Gastroesophageal sphincter (tissue), 4 donors: Measurements from ENCODE around the gene TBX1. TPM values are rescaled to one million over a fixed set of nuclear protein-coding genes. Genes with fewer than 3 reads are reported as not detected.

ENCODE experiments used
- ATAC-seq: fragments of 150-250 bp; one replicate; pipeline ENCODE4 v1.9.1; 2016; ENCODE audit warnings: mild to moderate bottlenecking, moderate library complexity
- H3K27ac ChIP-seq, 4 donors: fragments of 200-600 bp; sonication (generic) in 3 of 4; 1 replicate in 3 of 4; 2 replicates in 1 of 4; pipeline ENCODE4 v1.5.1; 2016 to 2019
- H3K27me3 ChIP-seq: fragments of 200-600 bp; sonication (generic); one replicate; pipeline ENCODE4 v1.5.1; 2019
- H3K36me3 ChIP-seq, 2 donors: fragments of 200-600 bp; sonication (generic); one replicate each; pipeline ENCODE4 v1.5.1; 2019; ENCODE audit warnings: control low read depth in 1 of 2
- H3K4me1 ChIP-seq, 3 donors: fragments of 200-600 bp; sonication (generic); 1 replicate in 2 of 3; 2 replicates in 1 of 3; pipeline ENCODE4 v1.5.1; 2016 to 2019; ENCODE audit warnings: control low read depth in 2 of 3
- H3K4me3 ChIP-seq, 2 donors: fragments of 200-600 bp; sonication (generic); one replicate each; pipeline ENCODE4 v1.5.1; 2019; ENCODE audit warnings: mild to moderate bottlenecking in 1 of 2, moderate library complexity in 1 of 2
- H3K9me3 ChIP-seq, 3 donors: fragments of 200-600 bp; sonication (generic); one replicate each; pipeline ENCODE4 v1.5.1; 2017 to 2019; ENCODE audit warnings: control low read depth in 2 of 3
- CTCF ChIP-seq, 4 experiments: fragments of 200-600 bp in 2 of 4; fragments of 450-650 bp in 2 of 4; sonication (generic) in 1 of 4; IDR thresholded peaks; one replicate each; pipeline ENCODE4 v1.5.1; 2017 to 2019; ENCODE audit warnings: antibody characterized with exemption in 4 of 4, mild to moderate bottlenecking in 2 of 4, moderate library complexity in 2 of 4
- EP300 ChIP-seq: sonication (generic); formaldehyde crosslinking; IDR thresholded peaks from one replicate; pipeline ENCODE4 v1.6.1; 2017; ENCODE audit warnings: antibody characterized with exemption, mild to moderate bottlenecking
- POLR2A ChIP-seq, 2 donors: fragments of 450-650 bp; IDR thresholded peaks; one replicate each; pipeline ENCODE4 v1.6.1; 2017; ENCODE audit warnings: antibody characterized with exemption in 2 of 2, mild to moderate bottlenecking in 2 of 2, moderate library complexity in 1 of 2
- POLR2AphosphoS5 ChIP-seq: sonication (generic); formaldehyde crosslinking; IDR thresholded peaks from one replicate; pipeline ENCODE4 v1.6.1; 2017; ENCODE audit warnings: antibody characterized with exemption
- WGBS, 2 donors: methylation state at CpG; one replicate each; pipeline ENCODE4 v1.1.5; 2018; ENCODE audit warnings: low coverage in 1 of 2; 5-methylcytosine and 5-hydroxymethylcytosine counted together
- total RNA-seq, 4 donors: library from RNA; depleted of rRNA; stranded (reverse); fragments of >200 nt; gene quantifications; one replicate each; pipeline ENCODE4 v1.1.0, GENCODE V29; 2016

TBX1 gene
- total RNA-seq, 4 donors from 2014 or later: 0.31 to 2.7 (median 1.2) TPM

GRCh38 chr22:19720999-19721329 lies 39.6 kb upstream of the TBX1 start:
- no peak overlapping the region for H3K4me3 ChIP-seq
- H3K4me1 ChIP-seq: peaks cover 0 to 64% (median 23%) of the 10 kb centered on the region in 3 donors
- TF ChIP-seq POLR2A (IDR thresholded peaks at IDR 0.05) (no peak), EP300 (no peak), POLR2AphosphoS5 (no peak), CTCF (IDR thresholded peaks at IDR 0.05) (no peak)
- no CpG with 5 or more reads among the region's 2 CpGs for WGBS, 2 donors
- H3K36me3 ChIP-seq: peaks cover 0 to 34% of the 10 kb centered on the region in 2 donors
- no peak overlapping the region for H3K27ac ChIP-seq
- no peak for ATAC-seq
- peaks cover 57% of the 10 kb centered on the region for H3K27me3 ChIP-seq
- no peaks in the 10 kb centered on the region for H3K9me3 ChIP-seq

- Histone ChIP-seq H3K4me3 (no peak overlapping the region), H3K27ac (no peak overlapping the region), H3K9me3 (no peaks in the 10 kb centered on the region), H3K36me3 (peaks cover 0 to 34% of the 10 kb centered on the region in 2 donors), H3K27me3 (peaks cover 57% of the 10 kb centered on the region), H3K4me1 (peaks cover 0 to 58% (median 23%) of the 10 kb centered on the region in 3 donors)
- ATAC-seq: no peak
- no peak for TF ChIP-seq POLR2A (IDR thresholded peaks at IDR 0.05)
- TF ChIP-seq EP300: no peak
- no peak for TF ChIP-seq CTCF (IDR thresholded peaks at IDR 0.05)
- no peak for TF ChIP-seq POLR2AphosphoS5
- WGBS, 2 donors: 40 to 100% methylated on average over 1 to 4 of the region's 44 CpGs
These were observed 39.0 kb upstream of the TBX1 start for GRCh38 chr22:19721330-19722177.

- Histone ChIP-seq H3K36me3 (peaks cover 0 to 34% of the 10 kb centered on the region in 2 donors), H3K4me1 (peaks cover 0 to 50% (median 21%) of the 10 kb centered on the region in 3 donors), H3K27ac (no peak overlapping the region), H3K9me3 (no peaks in the 10 kb centered on the region), H3K4me3 (no peak overlapping the region), H3K27me3 (peaks cover 57% of the 10 kb centered on the region)
- WGBS, 2 donors: 60 to 95% methylated on average over 1 to 8 of the region's 60 CpGs
- ATAC-seq: no peak
- TF ChIP-seq EP300 (no peak), POLR2A (IDR thresholded peaks at IDR 0.05) (no peak), CTCF (IDR thresholded peaks at IDR 0.05) (no peak), POLR2AphosphoS5 (no peak)
These were observed 38.2 kb upstream of the TBX1 start for GRCh38 chr22:19722178-19722981.

GRCh38 chr22:19722982-19723231 lies 37.7 kb upstream of the TBX1 start:
- ATAC-seq: no peak
- Histone ChIP-seq H3K27me3 (peaks cover 57% of the 10 kb centered on the region), H3K27ac (no peak overlapping the region), H3K4me3 (no peak overlapping the region), H3K4me1 (peaks cover 0 to 45% (median 16%) of the 10 kb centered on the region in 3 donors), H3K36me3 (peaks cover 0 to 34% of the 10 kb centered on the region in 2 donors), H3K9me3 (no peaks in the 10 kb centered on the region)
- TF ChIP-seq POLR2A (IDR thresholded peaks at IDR 0.05): no peak
- no peak for TF ChIP-seq CTCF (IDR thresholded peaks at IDR 0.05)
- no peak for TF ChIP-seq EP300
- TF ChIP-seq POLR2AphosphoS5: no peak
- 84% methylated on average over 4 of the region's 15 CpGs; no CpG with 5 or more reads in 1 of the 2 donors for WGBS, 2 donors
